NCI-H2171 treated with DMSO at 0.1 percent for 48 hours (cell line): ENCODE measurements around the gene ZFC3H1.
A peak's percentile ranks its signal among the peaks of the same experiment; 100 is the strongest.

Source experiments
- DNase-seq: peaks from one replicate; lab custom pipeline; 2025; lab: John Stamatoyannopoulos, UW

The ZFC3H1 gene

DNA sequence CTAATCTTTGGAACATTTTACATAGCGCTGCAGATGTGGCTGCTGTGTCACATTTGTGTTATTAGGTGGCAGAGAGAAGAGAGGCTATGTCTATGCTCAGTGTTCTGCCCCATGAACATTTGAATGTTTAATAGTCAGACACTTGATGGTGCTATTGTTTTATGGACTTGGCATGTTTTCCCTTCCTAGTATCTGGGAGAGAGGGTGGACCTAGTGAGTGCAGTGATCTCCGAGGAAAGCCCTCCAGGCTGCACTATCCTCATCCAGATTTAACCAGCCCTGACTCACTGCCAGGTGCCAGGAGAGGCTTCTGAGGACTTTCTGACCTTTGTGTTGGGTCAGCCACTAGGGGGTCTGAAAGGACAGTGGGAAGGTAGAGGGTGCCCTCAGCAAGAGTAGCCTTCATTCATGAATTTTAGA is 24.3 kb downstream of the ZFC3H1 start:
- no peak for DNase-seq

GRCh38 chr12:71638499-71638898 is 25.1 kb downstream of the ZFC3H1 start:
- no peak for DNase-seq

DNA sequence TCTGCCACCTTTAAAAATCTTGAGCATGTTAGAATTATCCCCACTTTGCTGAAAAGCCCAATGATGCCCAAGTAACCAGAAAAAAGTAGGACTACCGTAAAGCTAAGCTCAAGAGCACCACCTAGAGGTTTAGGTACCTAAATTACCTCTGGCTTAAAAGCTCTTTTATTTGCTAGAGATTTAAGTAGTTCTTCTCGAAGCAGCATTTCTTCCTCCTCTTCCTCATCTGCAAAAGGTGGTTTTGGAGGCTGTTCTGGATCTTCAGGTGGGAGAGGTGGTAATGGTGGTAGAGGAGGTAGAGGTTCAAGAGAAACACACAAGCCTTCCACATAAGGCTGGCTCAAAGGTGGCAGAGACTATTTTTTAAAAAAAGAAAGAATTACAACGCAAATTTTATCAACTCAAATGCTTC is 26.9 kb downstream of the ZFC3H1 start:
- DNase-seq: peak; percentile 67

- DNase-seq: no peak
These were observed 36.1 kb downstream of the ZFC3H1 start for GRCh38 chr12:71627438-71628002.

DNA sequence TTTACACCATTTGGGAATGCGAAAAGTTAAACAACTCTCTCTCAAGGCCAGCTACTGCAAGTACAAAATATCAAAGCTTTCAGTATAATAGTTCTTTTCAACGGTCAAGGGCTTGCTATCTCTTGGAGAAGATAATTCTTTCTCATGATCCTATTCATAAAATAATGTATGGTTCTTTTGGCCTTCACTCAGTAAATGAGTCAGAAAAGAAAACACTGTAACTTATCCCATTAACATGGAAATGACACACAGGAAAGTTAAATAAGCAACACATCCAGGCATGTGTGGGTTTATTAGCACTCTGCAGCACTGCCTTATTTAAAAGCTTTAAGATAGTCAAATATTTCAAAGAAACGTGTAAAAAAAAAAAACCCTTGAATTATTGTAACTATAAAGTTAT is 36.9 kb downstream of the ZFC3H1 start:
- DNase-seq: no peak

- DNase-seq: peak; percentile 4
These were observed 37.5 kb downstream of the ZFC3H1 start for GRCh38 chr12:71626098-71626497.

- no peak for DNase-seq
These were observed 38.2 kb downstream of the ZFC3H1 start for GRCh38 chr12:71625476-71625875.

DNA sequence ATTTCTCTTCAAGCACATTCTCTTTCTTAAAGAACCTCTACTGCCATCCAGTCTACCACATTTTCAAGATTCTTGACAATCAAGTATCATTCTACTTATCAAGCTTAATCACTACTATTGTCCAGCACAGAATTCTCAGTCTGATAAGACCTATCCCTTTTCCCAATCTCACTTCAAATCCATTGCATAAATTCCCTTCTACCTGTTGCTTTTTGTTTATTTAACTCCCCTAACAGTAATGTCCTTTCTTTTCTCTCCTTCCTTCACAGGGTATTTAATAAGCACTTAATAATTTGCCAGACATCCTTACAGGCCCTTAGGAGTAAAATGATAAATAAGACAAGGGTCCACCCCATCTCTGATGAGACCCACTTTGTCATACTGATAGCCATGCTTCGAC is 41.7 kb downstream of the ZFC3H1 start:
- DNase-seq: no peak

DNA sequence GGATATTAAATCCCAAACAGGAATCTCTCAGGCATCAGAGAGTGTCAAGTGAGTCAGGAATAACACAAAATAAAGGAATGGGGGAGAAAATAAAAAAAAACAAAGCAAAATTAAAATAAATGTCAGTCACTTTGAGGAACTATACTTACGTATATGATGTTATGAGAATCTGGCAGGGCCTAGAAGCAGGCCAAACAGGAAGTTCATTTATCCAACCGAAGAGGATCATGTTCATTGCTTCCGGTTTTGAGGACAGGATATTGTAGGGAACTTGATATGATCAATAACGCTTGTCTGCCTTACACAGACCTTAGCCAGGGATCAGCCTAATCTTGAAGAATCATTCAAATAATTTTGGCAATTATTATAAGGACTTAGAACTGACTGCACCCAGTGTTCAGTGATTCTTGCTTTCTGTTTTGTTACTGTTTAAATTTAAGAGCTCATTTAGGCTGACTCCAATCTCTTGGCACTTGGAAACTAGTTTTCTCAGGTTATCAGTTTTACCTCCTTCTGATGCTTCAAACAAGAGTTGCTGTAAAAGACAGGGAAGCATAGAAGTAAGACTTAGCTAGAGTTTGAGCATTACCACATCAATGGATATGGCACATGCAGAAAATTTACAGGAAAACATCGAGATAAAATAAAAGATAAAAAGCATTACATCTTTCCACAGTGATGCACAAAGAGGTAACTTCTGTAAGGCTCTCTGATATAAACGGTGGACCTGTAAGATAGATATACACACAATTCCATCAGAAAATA is 53.4 kb downstream of the ZFC3H1 start:
- no peak for DNase-seq

GRCh38 chr12:71607494-71608330 is 55.9 kb downstream of the ZFC3H1 start:
- DNase-seq: no peak

- DNase-seq: no peak
These were observed 58.6 kb downstream of the ZFC3H1 start for GRCh38 chr12:71605039-71605438.

DNA sequence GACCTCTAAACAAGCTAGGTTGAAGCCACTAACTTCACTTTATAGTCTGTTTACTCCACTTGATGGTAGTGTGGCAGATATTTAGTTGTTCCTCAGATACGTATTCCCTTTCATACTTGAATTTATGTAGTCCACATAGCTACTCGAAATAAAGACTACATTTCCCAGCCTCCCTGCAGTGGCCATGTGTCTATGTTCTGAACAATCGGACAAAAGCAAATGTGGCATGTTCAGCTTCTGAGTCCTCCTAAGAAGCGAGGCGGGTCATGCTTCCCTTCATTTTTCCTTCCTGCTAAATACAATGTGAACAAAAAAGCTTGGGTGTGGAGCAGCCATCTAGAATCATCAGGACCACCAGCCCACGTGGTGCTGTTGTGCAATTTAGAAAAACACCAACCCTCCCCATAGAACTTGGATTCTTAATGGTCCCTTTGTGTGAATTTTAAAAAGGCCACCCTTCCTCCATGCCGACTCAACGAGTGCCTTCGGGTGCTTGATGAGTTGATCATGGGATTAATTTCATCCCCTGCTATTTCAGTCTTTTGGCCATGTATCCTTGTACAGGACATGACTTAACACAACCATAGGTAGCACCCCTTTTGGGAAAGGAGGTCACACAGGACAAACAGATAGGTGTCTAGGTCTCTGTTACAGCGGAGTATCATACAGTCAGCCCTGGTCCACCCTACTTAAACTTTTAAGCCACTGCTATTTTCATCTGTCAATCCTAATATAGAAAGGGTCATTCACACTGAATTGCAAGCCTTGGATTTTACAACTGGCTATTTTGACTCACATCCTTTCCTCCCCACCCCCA is 60.7 kb downstream of the ZFC3H1 start:
- no peak for DNase-seq

DNA sequence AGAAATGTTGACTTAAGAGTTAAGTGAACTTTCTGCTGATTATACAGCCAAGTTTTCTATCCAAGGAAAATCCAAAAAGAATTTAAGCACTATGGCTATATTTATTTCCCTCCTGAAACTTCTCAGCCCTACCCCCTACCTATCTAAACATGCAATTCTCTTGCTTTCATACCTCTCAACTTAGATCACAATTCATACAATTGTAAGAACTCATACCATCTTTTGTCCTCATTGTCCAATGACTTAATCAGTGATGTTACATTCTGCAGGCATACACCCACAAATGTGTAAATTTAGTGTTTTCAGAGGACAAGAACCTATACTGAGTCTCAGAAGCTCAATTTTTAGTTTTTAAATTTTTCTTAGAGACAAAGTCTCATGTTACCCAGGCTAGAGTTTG is 62.1 kb downstream of the ZFC3H1 start:
- no peak for DNase-seq

- no peak for DNase-seq
These were observed 64.4 kb downstream of the ZFC3H1 start for GRCh38 chr12:71599210-71599609.

DNA sequence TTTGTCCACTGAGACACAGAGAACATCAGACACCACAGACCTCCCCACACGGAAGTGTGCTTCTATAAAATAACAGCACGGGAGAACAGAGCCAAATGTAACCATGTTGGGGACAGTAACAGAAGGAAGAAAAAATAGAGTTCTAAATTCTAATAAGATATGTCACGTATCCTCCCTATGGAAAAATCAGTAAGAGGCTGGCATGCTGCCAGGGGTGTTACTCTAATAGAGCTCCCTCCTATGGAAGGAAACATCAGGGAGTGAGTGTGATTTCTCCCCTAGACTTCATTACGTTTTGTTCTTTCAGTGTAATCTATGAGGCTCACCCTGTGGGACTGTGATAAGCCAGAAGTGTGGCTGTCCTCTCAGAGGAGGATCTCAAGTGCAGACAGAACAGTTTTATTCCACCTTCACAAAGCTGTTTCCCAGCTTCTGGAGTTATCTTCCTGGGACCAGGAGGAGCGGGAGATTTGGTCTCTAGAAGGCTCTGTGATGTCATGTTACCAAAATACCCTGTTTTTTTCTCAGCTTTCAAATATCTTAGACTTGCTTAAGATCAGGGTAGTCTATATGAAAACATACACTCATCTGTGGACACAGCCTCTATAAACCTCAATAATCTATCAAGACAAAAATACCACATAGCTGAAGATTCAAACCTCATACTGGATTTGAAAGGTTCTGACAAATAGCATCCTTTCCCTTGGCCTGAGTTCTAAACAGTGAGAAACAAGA is 69.3 kb downstream of the ZFC3H1 start:
- peak; percentile 41 for DNase-seq

DNA sequence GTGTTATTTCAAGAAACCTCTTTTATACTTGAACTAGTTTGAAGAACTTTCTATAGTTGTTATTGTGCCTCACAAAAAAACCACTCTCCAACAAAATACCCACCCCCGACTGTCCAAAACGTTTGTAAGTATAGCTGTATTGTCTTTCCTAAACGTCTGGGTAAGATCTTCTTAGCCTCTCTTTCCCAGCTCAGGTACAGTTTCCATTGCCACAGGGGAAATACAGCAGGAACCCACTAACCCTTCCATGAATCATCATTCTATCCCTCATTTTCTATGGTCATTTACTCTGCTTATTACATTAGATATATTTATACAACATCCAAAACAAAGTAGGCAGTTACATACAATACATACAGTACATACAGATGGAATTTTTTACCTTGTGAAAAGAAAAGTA is 70.8 kb downstream of the ZFC3H1 start:
- no peak for DNase-seq

DNA sequence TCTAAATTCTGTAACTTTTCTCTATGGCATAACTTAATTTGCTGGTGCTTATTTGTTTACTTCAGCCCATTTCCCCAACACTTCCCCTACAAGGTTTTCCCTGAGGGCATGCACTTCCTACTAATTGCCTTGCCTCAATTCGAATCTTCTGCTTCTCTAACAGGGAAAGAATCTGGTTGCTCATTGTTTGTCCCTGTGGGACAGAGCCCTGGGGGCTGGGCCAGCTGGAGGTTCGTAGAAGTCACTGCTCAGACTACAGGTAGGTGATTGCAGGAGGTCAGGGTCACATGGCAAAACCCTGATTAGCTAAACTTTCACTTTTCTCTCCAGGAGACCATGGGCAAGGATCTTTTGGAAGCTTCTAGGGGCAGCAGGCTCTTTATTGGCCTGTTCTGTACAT is 72.0 kb downstream of the ZFC3H1 start:
- no peak for DNase-seq

DNA sequence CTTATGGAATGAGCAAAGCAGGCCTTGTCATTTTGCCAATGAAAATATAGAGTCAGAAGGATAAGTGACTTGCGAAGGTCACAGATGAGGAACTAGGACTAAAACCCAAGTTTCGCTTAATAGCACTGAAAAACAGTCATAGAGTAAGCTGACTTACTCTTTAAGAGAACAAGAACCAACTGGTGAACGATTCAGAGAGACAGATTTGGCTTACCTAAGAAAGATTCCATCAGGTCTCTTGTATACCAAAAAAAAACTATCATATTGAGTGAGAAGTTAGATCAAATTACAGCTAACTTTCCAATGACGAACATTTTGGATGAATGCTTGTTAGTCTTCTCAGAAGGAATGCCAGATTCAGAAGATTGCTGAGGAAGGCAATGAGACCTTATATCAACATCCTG is 74.2 kb downstream of the ZFC3H1 start:
- DNase-seq: no peak

- peak; percentile 11 for DNase-seq
These were observed 76.6 kb downstream of the ZFC3H1 start for GRCh38 chr12:71587012-71587411.

- no peak for DNase-seq
These were observed 78.4 kb downstream of the ZFC3H1 start for GRCh38 chr12:71585218-71585617.

- no peak for DNase-seq
These were observed 79.3 kb downstream of the ZFC3H1 start for GRCh38 chr12:71584356-71584755.
